GM19463 (cell line): ENCODE measurements around the gene KIF6.

ENCODE experiments used
- ATAC-seq: cut with Tn5 transposase; IDR thresholded peaks from one replicate; pipeline ENCODE4 v1.9.1; 2021; ENCODE audit warnings: mild to moderate bottlenecking, moderate library complexity; ENCODE audit not compliant: unreplicated experiment

KIF6 gene

DNA sequence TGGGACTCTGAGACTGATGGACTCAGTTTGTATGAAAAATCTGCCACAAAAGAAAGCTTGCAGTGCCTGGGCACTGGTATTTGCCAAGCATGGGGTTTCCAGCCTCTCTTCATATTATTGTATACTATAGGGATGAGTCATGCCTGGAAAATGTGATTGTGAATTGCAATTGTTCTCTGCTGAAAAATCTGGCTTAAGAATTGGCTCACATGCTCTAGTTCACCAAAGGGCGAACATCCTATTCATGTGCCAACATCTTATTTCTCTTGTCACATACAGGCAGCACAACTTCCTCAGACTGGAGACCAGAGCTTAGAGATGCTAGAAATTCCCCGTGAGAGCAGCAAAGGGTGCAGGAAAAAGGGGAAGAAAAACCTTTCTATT is 299.1 kb downstream of the KIF6 start:
- no peak for ATAC-seq

DNA sequence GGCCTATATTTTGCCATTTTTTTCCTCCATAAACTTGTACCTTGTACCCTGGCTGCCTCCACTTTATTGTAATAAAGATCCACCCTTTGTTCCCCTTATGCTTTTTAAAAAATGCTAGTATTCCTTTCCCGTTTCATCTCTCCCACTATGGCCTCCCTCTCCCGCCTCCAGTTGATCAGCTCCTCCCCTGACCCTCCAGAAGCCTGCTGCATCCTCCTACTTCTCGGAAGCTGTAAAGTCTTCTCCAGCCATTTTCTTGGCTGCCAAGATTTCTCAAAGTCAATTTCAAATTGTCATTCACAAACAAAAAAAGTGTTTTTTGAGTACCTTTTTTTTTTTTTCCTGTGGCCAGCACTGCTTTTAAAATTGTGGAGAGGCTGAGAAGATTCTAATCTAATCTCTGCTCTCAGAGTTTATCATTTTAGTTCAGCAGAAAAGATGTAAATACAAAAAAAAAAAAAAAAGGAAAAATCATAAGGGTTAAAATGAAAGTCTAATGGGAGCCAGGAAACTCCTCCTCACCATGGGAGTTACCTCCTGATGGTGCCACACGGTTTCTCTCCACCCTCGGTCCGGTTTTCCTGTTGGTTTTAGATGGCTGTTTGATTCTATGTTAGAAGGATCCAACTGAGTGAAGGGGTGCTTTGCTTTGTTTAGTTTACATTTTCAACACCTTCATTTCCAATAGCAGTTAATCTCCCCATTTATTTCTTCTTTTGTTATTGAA is 299.7 kb downstream of the KIF6 start:
- ATAC-seq = no peak

DNA sequence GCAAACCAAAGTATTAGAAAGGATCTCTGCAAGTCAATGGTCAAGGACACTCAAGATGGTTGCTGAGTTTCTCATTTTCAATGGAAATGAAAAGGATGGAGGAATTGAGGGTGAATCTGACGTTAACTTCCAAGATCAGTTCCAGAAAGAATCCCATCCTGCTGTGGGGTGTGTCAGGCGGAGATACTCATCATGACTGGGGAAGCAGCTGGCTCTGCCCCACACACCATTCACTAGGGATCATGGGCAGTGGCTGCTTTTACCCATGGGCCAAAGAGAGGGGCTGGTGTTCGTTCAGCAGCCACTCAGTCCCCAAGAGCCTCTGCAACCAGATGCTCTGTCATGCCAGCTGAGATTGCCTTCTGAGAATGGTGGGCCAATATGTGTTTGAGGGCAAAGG is 300.4 kb downstream of the KIF6 start:
- no peak for ATAC-seq

DNA sequence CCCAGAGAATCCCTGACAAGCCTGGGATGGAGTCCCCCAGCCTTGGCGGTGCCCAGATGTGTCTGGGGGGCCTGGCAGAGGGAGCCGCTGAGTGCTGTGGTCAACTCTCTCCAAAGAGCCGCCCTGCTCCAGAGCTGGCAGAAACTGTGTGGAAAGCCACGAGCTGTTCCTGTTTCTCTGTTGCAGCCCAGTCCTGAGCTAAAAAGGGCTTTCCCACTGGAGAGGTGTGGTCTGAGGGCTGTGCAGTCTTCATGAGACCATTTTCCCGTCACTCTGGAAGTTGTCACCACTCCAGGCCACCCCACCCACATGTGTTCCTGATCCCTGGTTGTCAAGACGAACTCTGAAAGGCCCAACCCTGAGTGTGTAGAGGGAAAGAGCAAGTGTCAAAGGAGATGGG is 303.0 kb downstream of the KIF6 start:
- ATAC-seq = no peak

DNA sequence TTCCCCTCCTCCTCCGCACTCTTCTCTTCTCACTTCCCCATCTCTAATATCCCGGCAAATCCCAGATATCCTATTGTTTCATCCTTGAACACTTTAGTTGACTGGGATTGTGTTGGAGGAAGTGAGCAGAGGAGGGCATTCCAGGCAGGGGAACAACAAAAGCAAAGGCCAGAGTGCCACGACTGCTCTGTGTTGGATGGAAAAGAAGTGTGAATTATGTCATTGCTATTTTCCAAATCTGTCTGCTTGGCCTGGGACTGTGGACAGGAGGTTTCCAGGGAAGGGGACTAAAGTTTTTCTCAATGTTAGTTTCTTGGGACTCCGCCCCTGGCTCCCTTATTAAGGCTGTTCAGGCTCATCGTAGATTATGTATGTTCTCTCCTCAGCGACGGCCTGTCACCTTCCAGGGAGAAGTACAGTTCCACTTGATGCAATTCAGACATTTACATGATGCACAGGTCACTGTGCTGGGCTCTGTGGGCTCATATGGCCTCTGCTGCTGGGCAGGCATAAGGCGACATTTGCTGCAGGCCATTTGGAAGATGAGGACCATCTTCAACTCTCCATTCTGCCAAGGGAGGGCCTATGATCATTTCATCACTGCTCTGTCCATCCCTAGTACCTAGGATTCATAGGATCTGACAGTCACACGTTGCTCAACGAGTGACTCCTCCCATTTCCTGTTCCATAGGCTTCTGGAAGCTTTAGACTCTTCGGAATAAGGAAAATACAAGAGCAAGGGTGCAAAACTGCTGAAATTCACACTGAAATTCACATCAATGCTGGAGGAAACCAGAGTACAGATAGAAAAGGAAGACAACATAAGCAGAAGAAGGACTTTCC is 303.6 kb downstream of the KIF6 start:
- no peak for ATAC-seq

DNA sequence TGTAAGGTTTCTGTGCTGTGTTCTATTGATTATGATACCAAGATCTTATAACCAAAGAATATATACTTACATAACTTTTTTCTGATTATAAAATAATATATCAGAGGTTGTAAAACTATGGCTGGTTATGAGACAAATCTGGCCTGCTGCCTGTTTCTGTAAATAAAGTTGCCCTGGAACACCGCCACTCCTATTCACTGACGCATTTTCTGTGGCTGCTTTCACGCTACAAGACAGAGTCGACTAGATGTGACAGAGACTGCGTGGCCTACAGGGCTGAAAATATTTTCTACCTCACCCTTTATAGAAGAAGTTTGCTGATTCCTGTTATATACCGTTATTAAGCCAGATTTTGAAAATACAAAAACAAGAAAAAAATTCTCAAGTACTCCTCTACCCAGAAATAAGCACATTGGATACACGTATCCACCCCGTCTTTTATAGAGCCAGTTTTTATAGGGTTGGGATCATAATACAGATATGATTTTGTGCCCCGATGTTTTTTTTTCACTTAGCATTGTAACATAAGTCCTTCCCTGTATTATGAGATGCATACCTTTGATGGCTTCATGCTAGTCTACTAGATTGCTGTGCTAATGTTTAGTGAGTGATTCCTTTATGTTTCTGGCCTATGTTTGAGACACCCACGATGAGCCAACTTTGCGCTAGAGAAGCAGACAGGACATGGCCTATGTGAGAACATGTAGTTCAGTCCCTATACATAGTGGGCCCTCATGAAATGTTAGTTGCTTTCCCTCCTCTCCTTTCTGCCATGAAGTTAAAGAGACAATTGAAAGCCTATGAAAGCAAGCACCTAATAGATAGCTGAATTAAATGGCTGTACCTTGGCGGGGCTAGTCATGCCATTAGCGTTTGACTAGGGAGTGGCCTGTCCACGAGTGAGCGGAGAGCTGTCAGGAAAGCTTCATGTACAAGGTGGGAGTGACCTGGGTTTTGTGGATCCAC is 304.6 kb downstream of the KIF6 start:
- no peak for ATAC-seq

DNA sequence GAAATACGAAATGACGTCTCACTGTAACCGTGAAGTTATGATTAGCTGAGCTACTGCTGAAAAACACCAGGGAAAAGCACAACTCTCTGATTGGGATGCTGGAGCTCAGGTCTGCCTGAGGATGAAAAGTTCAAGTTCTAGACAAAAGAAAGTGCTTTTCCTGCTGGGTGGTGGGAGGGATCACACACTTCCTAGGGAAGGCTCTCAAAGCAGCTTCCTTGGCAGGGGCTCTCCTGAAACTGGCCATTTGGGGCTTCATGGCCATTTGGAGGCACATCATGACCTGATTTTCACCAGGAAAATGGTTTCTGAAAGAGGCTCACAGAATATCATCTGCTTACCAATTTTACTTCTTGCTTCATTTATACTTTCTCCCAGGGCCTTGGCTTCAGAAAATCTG is 305.6 kb downstream of the KIF6 start:
- ATAC-seq = no peak

DNA sequence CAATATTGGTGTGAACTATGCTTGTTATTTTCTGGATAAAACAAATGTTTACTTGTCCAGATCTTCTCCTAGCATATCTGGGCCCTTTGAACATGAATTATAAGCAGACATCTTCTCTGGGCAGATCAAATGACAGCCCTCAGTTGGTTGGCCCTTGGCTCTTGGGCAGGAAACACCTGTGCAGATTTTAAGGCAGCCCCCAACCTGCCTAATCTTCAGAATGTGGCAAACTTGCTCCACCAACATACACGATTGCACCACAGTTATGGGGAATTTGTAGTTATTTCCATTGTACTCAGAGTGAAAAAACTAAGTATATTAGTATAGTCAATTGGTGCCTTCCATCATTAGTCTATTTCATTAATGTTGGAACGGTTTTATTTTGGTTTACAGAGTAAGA is 307.8 kb downstream of the KIF6 start:
- no peak for ATAC-seq

DNA sequence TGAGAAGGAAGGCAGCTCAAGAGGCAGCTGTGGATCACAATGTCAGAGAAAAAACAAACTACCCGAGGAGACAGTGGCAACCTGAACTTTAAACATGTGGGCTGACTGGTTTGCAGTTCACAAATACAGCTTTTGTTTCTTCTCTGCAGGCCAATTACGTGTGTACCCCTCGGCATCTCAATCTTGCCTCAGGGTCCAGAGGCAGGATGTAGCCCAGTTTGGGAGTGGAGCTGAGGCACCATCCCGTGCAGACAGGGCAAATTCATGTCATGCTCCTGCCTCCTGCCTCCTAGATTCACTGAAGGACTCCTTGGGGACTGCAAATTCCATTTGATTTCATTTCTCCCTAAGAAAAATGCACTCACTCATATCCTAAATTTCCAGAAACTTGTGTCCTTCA is 308.5 kb downstream of the KIF6 start:
- ATAC-seq = no peak

DNA sequence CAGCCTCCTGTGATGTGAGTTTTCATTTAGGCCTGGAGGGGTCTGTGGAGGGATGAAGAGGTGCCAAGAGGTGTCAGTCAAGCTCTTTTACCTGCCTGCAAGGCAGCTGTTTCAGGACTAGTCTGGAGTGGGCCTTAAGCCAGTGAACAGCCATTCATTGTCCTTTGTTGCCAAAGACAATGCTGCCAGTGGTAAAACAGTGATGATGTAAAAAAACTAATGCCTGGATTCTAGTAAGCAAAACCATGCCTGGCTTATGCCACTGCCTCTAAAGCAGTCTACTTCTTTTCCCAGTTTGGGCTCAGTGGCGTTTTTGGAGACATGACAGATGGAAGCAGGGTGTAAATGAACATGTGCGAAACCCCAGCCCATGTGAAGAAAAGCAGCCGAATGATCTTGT is 309.2 kb downstream of the KIF6 start:
- no peak for ATAC-seq

DNA sequence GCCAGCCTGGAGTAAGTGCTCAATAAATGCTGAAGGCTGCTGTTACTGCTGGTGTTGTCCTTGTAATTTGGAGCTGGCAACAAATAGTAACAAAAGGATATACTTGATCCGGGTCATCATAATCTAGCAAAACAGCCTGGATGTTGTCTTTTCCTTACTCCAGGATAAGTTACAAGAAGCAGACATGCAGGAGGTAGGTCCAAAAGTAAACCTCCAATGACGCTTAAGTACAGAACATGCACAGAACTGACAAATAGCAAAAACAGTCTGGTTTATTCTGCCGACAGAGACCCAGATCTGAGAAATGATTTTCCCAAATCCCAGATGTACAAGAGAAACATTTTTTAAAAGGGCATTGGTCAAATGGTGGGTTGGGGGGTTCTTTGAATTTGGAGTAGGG is 309.7 kb downstream of the KIF6 start:
- ATAC-seq = no peak

DNA sequence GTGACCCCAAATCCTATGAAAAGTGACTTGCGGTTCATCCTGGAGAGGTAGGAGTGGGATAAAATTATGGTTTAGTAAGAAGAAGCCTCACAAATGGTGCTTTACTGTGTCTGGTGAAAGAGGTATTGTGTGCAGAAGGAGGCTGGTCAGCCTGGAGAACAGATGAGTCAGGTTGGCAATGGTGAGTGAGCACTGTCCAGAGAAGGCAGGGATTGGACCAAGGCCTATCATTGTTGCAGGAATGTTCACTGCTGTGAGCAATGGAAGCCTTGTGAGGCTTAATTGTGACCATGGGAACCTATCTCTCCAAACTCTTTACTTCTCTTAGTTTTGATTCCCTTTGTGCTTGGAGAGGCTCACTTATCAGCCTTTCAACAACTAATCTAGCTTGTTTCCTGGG is 313.7 kb downstream of the KIF6 start:
- no peak for ATAC-seq

DNA sequence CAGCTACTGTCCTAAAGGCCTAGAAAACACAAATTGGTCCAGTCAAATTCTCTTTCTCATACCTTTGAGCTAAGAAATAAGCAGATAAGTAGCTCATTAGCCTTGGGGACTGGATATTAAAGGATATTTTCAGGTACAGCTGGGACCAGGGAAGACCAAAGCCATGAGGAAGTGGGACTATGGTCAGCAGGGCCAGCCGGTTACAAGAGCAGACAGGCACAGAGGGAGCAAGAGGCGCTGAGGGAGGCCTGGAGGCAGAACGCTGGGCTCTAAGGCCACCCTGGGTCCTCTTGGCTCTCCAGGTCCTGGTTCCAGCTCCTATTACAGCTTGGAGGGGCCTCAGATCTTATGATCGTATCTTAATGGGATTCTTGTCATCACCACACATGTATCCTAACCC is 314.2 kb downstream of the KIF6 start:
- no peak for ATAC-seq

DNA sequence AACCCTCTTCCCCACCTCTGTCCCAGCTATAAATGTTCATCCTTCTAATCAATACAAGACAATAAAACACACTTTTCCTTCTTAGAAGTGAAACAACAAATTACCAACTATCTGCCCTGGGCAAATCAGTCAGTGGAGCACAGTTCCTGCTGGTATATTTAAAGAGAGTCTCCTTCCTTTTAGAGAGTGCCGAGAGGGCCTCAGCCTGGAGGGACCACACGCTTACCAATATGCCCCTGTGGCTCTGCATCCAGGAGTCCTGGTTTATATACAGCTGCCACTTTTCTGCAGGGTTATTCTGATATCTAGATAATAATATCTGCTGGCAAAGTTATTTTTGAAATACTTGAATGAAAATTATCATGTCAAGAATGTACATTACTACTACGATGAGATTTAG is 315.3 kb downstream of the KIF6 start:
- no peak for ATAC-seq

DNA sequence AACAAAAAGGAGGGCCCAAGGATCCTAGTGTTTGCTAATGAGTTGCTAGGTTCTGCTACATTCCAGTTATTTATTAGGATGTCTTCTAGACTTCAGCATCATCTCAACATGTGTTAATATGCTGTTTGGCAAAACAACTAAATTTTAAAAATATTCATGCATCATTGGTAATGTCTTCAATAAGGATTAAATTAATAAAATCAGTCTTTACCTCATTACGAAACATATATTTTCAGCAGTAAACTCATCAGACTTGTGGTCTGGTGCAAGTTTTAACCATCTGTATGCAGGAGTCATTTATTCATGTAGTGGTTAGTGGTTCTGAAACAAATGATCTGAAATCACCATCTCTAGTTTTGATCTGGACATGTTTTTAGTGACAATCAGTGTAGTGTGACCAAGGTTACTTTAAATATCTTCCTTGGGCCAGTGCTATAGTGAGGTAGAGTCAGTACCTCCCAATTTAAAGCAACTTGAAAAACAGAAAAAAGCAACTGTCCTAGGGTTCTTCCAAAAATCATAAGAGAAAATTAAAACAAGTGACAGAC is 317.7 kb downstream of the KIF6 start:
- ATAC-seq = peak; percentile 82

DNA sequence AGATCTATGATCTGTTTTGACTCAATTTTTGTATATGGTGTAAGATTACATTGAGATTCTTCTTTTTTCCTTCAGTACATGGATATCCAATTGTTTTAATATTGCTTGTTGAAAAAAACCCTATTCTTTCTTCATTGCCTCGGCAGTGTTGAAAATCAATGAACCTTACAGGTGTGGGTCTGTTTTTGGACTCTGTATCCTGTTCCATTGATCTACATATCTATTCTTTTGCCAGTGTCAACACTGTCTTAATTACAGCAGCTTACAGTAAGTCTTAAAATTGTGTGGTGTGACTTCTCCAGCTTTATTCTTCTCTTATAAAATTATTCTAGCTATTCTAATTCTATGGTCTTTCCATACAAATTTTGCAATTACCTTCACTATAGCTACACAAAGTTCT is 320.9 kb downstream of the KIF6 start:
- ATAC-seq = no peak

DNA sequence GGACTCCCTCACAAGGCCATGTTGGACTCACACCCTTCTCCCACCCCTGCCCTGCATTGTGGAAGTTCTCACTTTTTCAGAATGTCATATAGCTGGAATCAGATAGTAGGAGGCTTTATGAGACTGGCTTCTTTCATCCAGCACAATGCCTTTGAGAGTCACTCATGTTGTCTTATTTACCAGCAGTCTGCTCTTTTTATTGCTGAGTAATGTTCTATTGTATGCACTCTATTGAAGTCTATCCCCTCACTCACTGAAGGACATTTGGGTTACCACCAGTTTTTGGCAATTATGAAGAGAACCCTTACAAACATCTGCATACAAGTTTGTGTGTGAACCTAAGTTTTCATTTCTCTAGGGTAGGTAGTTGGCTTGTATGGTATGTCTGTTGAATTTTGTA is 321.9 kb downstream of the KIF6 start:
- ATAC-seq = no peak

DNA sequence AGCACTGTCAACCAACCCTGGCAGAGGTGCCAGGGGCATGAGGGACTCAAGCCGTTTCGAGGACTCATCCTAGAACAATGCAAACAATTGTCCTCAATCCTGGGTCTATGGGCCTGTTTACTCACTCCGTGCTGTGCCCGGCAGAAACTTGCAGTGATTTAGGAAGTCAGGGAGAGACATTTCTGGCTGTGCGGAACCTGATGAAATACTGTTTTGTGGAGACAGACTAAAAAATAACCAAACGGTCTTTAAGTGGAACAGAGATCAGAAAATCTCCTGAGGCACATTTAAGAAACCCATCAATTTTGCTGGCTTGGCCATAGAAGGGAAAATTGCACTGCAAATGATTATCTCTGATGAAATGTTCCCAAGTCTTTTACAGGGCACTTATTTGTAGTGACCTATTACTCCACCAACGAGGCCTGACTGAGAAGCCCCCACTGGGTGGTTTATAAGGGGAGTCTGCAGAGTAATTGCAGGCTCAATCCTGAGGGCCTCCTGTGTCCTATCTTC is 322.9 kb downstream of the KIF6 start:
- ATAC-seq = no peak

DNA sequence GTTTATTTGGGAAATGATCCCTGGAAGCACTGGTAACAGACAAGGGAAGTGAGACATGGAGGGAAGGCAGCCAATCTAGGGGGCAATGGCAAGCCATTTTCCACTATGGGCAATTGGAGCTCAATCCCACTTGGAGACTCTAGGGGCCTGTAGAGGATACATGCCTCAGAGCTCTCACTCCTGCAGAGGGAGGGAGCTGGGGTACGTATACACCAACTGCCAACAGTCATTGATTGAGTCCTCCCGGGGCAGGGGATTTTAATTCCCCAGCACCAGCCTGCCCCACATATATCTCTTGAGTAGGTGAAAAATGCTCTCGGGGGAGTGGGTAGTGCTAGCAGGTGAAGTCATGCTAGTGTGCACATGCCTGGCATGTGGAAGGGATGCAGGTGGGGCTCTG is 323.8 kb downstream of the KIF6 start:
- no peak for ATAC-seq

DNA sequence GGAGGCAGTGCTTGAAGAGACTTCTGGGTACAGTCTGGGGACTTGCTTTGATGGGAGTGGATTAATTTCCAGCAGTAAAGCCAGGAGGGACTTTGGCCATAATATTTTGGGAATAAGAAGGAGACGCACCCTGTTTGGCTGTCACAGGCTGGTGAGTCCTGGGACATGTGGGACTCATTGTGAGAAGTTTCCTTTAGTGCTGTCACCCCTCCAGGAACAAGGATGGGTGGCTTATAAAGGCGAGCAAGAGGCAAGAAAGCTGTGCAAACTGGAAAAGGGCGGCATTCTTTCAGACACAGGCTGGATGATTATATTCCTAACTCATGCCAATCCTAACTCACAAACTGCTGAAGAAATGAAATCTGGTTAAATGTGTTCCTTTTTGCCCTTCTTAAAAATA is 325.2 kb downstream of the KIF6 start:
- ATAC-seq = no peak

DNA sequence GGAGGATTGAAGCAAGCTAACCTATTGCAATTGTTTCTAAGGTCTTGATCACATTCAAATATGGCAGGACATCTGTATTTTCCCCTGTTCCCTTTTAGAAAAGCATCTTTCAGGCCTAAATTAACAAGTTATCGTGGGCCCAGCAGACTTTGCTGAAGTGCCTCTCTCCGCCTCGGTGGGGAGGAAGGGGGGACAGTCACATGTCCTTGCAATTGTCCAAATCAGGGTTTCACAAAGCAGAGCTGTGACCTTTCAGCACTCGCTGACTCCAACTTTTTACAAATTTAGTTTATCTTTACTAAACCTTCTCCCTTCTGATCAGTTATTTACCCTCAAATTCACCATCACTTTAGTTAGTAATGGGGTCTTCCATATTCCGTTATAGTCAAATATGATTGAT is 328.4 kb downstream of the KIF6 start:
- ATAC-seq = no peak
